A549 (cell line): ENCODE data around the gene CAMK4. TPM values are rescaled to one million over a fixed set of nuclear protein-coding genes. Genes with fewer than 3 reads are reported as not detected.

Experiments
- ATAC-seq, 2 experiments: fragments of 200-7000 bp in 1 of 2; fragments of >200 bp in 1 of 2; cut with Nextera tagmentation in 1 of 2; cut with Tn5 transposase in 1 of 2; 3 replicates each; pipeline versions ENCODE4 v1.8.0 to v1.9.1; 2018 to 2020; ENCODE audit warnings: mild to moderate bottlenecking in 1 of 2, moderate library complexity in 1 of 2
- CTCF ChIA-PET: fragments of 300-600 bp; sonication (Branson Sonifier 250); formaldehyde crosslinking; extraction: SDS; loops from one replicate; lab custom pipeline; 2021; ENCODE audit warnings: antibody characterized with exemption, inconsistent platforms; lab: Yijun Ruan, JAX
- POLR2A ChIA-PET: fragments of 350-600 bp; formaldehyde crosslinking; extraction: SDS; loops from one replicate; lab custom pipeline; 2021; ENCODE audit warnings: antibody characterized with exemption, inconsistent platforms; lab: Yijun Ruan, JAX
- DNase-seq, 2 experiments: peaks; one replicate each; pipeline versions ENCODE4 v3.0.0 to v3.0.0-alpha.2; 2011 to 2016; ENCODE audit warnings: low read depth in 1 of 2, low spot score in 1 of 2
- FAIRE-seq: peaks from 2 replicates; lab custom pipeline; 2011; peaks lifted over from hg19 to GRCh38; lab: Jason Lieb, UNC
- H3K27ac ChIP-seq, 2 experiments: fragments of >200 bp; sonication (Bioruptor Twin); formaldehyde crosslinking; 3 replicates each; pipeline ENCODE4 v1.5.1; 2016 to 2017
- H3K4me1 ChIP-seq: fragments of >200 bp; sonication (Bioruptor Twin); formaldehyde crosslinking; 3 replicates; pipeline ENCODE4 v1.6.1; 2016
- H3K4me2 ChIP-seq: fragments of >200 bp; sonication (Bioruptor Twin); formaldehyde crosslinking; 3 replicates; pipeline ENCODE4 v1.6.1; 2016
- H3K4me3 ChIP-seq: fragments of >200 bp; sonication (Bioruptor Twin); formaldehyde crosslinking; 3 replicates; pipeline ENCODE4 v1.5.1; 2016
- H3K9me3 ChIP-seq: fragments of >200 bp; sonication (Bioruptor Twin); formaldehyde crosslinking; 3 replicates; pipeline ENCODE4 v1.6.1; 2016
- CHD4 ChIP-seq: fragments of 200-600 bp; sonication (generic); IDR thresholded peaks from 2 replicates; pipeline ENCODE4 v1.6.1; 2016; ENCODE audit warnings: antibody characterized with exemption, mild to moderate bottlenecking, borderline replicate concordance
- EHMT2 ChIP-seq: fragments of 200-600 bp; sonication (generic); IDR thresholded peaks from 2 replicates; pipeline ENCODE4 v1.6.1; 2016; ENCODE audit warnings: antibody characterized with exemption, low read depth, mild to moderate bottlenecking, moderate library complexity
- ELK1 ChIP-seq: fragments of 150-350 bp; IDR thresholded peaks from 2 replicates; pipeline ENCODE4 v1.6.1; 2014; ENCODE audit warnings: low read depth, mild to moderate bottlenecking, low read length
- EP300 ChIP-seq, 2 experiments: fragments of >200 bp; sonication (Bioruptor Twin); formaldehyde crosslinking; IDR thresholded peaks; 2 replicates in 1 of 2; 3 replicates in 1 of 2; pipeline ENCODE4 v1.6.1; 2016 to 2017
- ESRRA ChIP-seq: fragments of 150-350 bp; IDR thresholded peaks from 2 replicates; pipeline ENCODE4 v1.6.1; 2014; ENCODE audit warnings: mild to moderate bottlenecking, low read length, borderline replicate concordance
- FOSB ChIP-seq: fragments of 250-450 bp; sonication (Bioruptor Pico); IDR thresholded peaks from 2 replicates; pipeline ENCODE4 v1.5.0; 2020; ENCODE audit warnings: mild to moderate bottlenecking, moderate library complexity
- GATA3 ChIP-seq: IDR thresholded peaks from 2 replicates; pipeline ENCODE4 v1.6.1; 2012; ENCODE audit warnings: borderline replicate concordance
- HEYL ChIP-seq: fragments of 250-450 bp; sonication (Bioruptor Pico); IDR thresholded peaks from 2 replicates; pipeline ENCODE4 v1.8.0; 2021; ENCODE audit warnings: mild to moderate bottlenecking, moderate library complexity
- HMGXB4 ChIP-seq: fragments of 250-450 bp; sonication (Bioruptor Pico); IDR thresholded peaks from 2 replicates; pipeline ENCODE4 v1.5.0; 2021; ENCODE audit warnings: mild to moderate bottlenecking, moderate library complexity, borderline replicate concordance
- HOXB13 ChIP-seq: fragments of 250-450 bp; sonication (Bioruptor Pico); IDR thresholded peaks from 2 replicates; pipeline ENCODE4 v1.5.0; 2020; ENCODE audit warnings: low read depth, mild to moderate bottlenecking, moderate library complexity
- KDM1A ChIP-seq: fragments of 200-600 bp; sonication (generic); IDR thresholded peaks from 2 replicates; pipeline ENCODE4 v1.6.1; 2016; ENCODE audit warnings: low read depth, mild to moderate bottlenecking
- PBX3 ChIP-seq: IDR thresholded peaks from 2 replicates; pipeline ENCODE4 v1.6.1; 2012
- RAD21 ChIP-seq, 2 experiments: fragments of >200 bp in 1 of 2; sonication (Bioruptor Twin) in 1 of 2; formaldehyde crosslinking in 1 of 2; IDR thresholded peaks in 1 of 2; conservative IDR thresholded peaks in 1 of 2; 2 replicates in 1 of 2; 3 replicates in 1 of 2; pipeline ENCODE4 v1.6.1; 2012 to 2018; ENCODE audit warnings: inconsistent platforms in 1 of 2
- RARB ChIP-seq: fragments of 250-450 bp; sonication (Bioruptor Pico); IDR thresholded peaks from 2 replicates; pipeline ENCODE4 v1.8.0; 2021; ENCODE audit warnings: mild to moderate bottlenecking, moderate library complexity
- RCOR1 ChIP-seq: fragments of 150-350 bp; IDR thresholded peaks from 2 replicates; pipeline ENCODE4 v1.6.1; 2014; ENCODE audit warnings: antibody characterized with exemption, low read length, low read depth
- RFX5 ChIP-seq: fragments of 450-650 bp; IDR thresholded peaks from 2 replicates; pipeline ENCODE4 v1.7.1; 2014; ENCODE audit warnings: antibody characterized with exemption, mild to moderate bottlenecking, moderate library complexity
- SMC3 ChIP-seq: fragments of >200 bp; sonication (Bioruptor Twin); formaldehyde crosslinking; IDR thresholded peaks from 3 replicates; pipeline ENCODE4 v1.6.1; 2018; ENCODE audit warnings: inconsistent platforms
- SREBF2 ChIP-seq: fragments of 450-650 bp; IDR thresholded peaks from 2 replicates; pipeline ENCODE4 v1.6.1; 2014; ENCODE audit warnings: mild to moderate bottlenecking, moderate library complexity
- TFCP2L1 ChIP-seq: fragments of 250-450 bp; sonication (Bioruptor Pico); IDR thresholded peaks from 2 replicates; pipeline ENCODE4 v1.5.0; 2021; ENCODE audit warnings: mild to moderate bottlenecking
- USF2 ChIP-seq: fragments of 450-650 bp; IDR thresholded peaks from 2 replicates; pipeline ENCODE4 v1.6.1; 2014; ENCODE audit warnings: antibody characterized with exemption
- ZC3H11A ChIP-seq: fragments of 450-650 bp; IDR thresholded peaks from 2 replicates; pipeline ENCODE4 v1.6.1; 2014; ENCODE audit warnings: antibody characterized with exemption, mild to moderate bottlenecking
- ZFP36 ChIP-seq: fragments of 450-650 bp; IDR thresholded peaks from 2 replicates; pipeline ENCODE4 v1.6.1; 2014; ENCODE audit warnings: borderline replicate concordance; ENCODE audit not compliant: partially characterized antibody
- WGBS: methylation state at CpG from one replicate; pipeline ENCODE4 v1.1.6; 2017; ENCODE audit errors: missing lambda C conversion rate; 5-methylcytosine and 5-hydroxymethylcytosine counted together
- polyA plus RNA-seq, 4 experiments: library from polyadenylated mRNA; depleted of rRNA in 3 of 4; stranded (reverse); fragments of >200 nt; fragmentation: RNase III in 1 of 4; extraction: RNeasy Plus Mini Kit Qiagen cat#74134 plus additional on column Dnase treatment in 1 of 4; gene quantifications; 2 replicates in 3 of 4; 3 replicates in 1 of 4; pipeline ENCODE4 v1.2.3, GENCODE V29; 2011 to 2017
- TF ChIP-seq, protein P1 (sequence below): fragments of >200 bp; sonication (Bioruptor Twin); formaldehyde crosslinking; IDR thresholded peaks from 2 replicates; pipeline ENCODE4 v1.6.1; 2016
- TF ChIP-seq, protein P2 (sequence below): fragments of 250-450 bp; sonication (Bioruptor Pico); IDR thresholded peaks from 2 replicates; pipeline ENCODE4 v1.5.0; 2020; ENCODE audit warnings: low read depth, mild to moderate bottlenecking, moderate library complexity
- TF ChIP-seq, protein P3 (sequence below): fragments of >200 bp; sonication (Bioruptor Twin); formaldehyde crosslinking; IDR thresholded peaks from 3 replicates; pipeline ENCODE4 v1.6.1; 2016

CAMK4 gene
- polyA plus RNA-seq, 2 of the 4 experiments (the other 2 are of a cell fraction) = not detected

DNA sequence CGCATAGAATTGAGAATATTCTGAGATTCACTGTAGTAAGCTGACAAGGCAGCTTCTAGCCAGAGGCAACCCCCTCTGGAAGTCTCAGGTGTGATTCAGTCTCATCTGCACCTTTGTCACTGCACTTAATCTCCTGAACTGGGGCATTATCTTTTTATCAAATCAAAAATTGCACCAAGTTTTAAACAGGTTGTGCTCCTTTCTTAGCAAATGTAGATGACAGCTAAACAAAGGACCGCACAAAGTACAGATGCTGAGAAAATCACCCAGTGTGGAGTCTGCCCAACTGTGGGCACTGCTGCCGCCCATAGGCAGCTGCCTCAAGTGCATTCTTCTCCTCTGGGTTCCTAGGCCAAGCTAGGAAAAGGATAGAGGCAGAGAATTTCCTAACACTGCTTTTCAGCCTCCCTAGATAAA lies 237.1 kb downstream of the CAMK4 start (continued):
- TF ChIP-seq PBX3 (no peak), EP300 (IDR thresholded peaks at IDR 0.05) (no peak), EHMT2 (no peak), SMC3 (0 out of 3 replicates have a peak, but pooled peaks have one; percentile 28), ESRRA (no peak)

- DNase-seq = no peak
- CTCF ChIA-PET = interaction anchor here (0.9 to 2.1 kb wide), 7 partner anchors 10 to 704 kb away, joined by 3 to 7 read pairs (median 3); no protein-coding TSS in a partner anchor
- no peak overlapping the region for H3K4me2 ChIP-seq
- no peak for ATAC-seq
- H3K4me1 ChIP-seq = no peaks in the 10 kb centered on the region
- no peak overlapping the region for H3K4me3 ChIP-seq
- TF ChIP-seq GATA3 (no peak), RARB (CRISPR knock-in tag) (no peak), HOXB13 (no peak), USF2 (no peak), RCOR1 (no peak), SREBF2 (no peak), SMC3 (no peak), HEYL (CRISPR knock-in tag) (no peak), TFCP2L1 (CRISPR knock-in tag) (no peak), ELK1 (no peak), ZFP36 (no peak)
- TF ChIP-seq, protein P1, sequence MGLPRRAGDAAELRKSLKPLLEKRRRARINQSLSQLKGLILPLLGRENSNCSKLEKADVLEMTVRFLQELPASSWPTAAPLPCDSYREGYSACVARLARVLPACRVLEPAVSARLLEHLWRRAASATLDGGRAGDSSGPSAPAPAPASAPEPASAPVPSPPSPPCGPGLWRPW = no peak
- TF ChIP-seq, protein P2, sequence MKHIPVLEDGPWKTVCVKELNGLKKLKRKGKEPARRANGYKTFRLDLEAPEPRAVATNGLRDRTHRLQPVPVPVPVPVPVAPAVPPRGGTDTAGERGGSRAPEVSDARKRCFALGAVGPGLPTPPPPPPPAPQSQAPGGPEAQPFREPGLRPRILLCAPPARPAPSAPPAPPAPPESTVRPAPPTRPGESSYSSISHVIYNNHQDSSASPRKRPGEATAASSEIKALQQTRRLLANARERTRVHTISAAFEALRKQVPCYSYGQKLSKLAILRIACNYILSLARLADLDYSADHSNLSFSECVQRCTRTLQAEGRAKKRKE (CRISPR knock-in tag) = no peak
- POLR2A ChIA-PET = no interaction called here
- H3K27ac ChIP-seq = no peak overlapping the region
- WGBS = 11% methylated on average over 2 of the region's 2 CpGs
- no peaks in the 10 kb centered on the region for H3K9me3 ChIP-seq
- FAIRE-seq = no peak
Observed at GRCh38 chr5:111461934-111462333, 237.8 kb downstream of the CAMK4 start.

- Histone ChIP-seq H3K4me3 (no peak overlapping the region), H3K4me2 (no peak overlapping the region), H3K27ac (no peak overlapping the region), H3K4me1 (no peaks in the 10 kb centered on the region), H3K9me3 (no peaks in the 10 kb centered on the region)
- no peak for TF ChIP-seq FOSB (CRISPR knock-in tag)
- no peak for TF ChIP-seq CHD4
- TF ChIP-seq RFX5 = no peak
- TF ChIP-seq ZC3H11A = no peak
- TF ChIP-seq ZFP36 = no peak
- no peak for TF ChIP-seq HOXB13
- TF ChIP-seq KDM1A = no peak
- no peak for TF ChIP-seq RAD21 (conservative IDR thresholded peaks at IDR 0.05 in 1 of 2, IDR thresholded peaks at IDR 0.05 in 1 of 2)
- no peak for TF ChIP-seq HMGXB4 (CRISPR knock-in tag)
- TF ChIP-seq, protein P3, sequence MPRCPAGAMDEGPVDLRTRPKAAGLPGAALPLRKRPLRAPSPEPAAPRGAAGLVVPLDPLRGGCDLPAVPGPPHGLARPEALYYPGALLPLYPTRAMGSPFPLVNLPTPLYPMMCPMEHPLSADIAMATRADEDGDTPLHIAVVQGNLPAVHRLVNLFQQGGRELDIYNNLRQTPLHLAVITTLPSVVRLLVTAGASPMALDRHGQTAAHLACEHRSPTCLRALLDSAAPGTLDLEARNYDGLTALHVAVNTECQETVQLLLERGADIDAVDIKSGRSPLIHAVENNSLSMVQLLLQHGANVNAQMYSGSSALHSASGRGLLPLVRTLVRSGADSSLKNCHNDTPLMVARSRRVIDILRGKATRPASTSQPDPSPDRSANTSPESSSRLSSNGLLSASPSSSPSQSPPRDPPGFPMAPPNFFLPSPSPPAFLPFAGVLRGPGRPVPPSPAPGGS = no peak
- no peak for TF ChIP-seq GATA3
- no peak for ATAC-seq
- DNase-seq = no peak
- no peak for FAIRE-seq
- POLR2A ChIA-PET = no interaction called here
- CTCF ChIA-PET = interaction anchor here (1.5 kb wide), 1 partner anchor 15 kb away, joined by 3 read pairs; no protein-coding TSS in a partner anchor
Observed at GRCh38 chr5:111463311-111463710, 239.1 kb downstream of the CAMK4 start.
